ENCODE data around the gene CCDC187. TPM values are rescaled to one million over a fixed set of nuclear protein-coding genes. Genes with fewer than 3 reads are reported as not detected.

The CCDC187 gene
- total and polyA plus RNA-seq, 4 donors: 2.0 to 16.8 (median 6.8) TPM

- no peak overlapping the region for H3K4me3 ChIP-seq
- H3K9ac ChIP-seq (ENCODE audit: insufficient read depth in 1 of 2, low read length in 2 of 2): no peak overlapping the region
- DNase-seq (no peak), ATAC-seq (ENCODE audit: insufficient read depth, low FRiP score) (no peak)
- no peak for TF ChIP-seq CTCF (IDR thresholded peaks at IDR 0.05; ENCODE audit: control extremely low read depth, extremely low read depth)
- H3K27ac ChIP-seq (ENCODE audit: low read depth in 1 of 2, low read length in 1 of 2): no peak overlapping the region
- peaks cover 0 to 10% (median 3%) of the 10 kb centered on the region in 4 donors for H3K9me3 ChIP-seq (ENCODE audit: control insufficient read depth in 4 of 4, insufficient read depth in 3 of 4, low read length in 3 of 4)
- WGBS, 2 donors: 62 to 76% methylated on average over 8 to 10 of the region's 10 CpGs
- no peaks in the 10 kb centered on the region for H3K27me3 ChIP-seq (ENCODE audit: control insufficient read depth in 3 of 3, insufficient read depth in 3 of 3, low read length in 2 of 3)
- H3K36me3 ChIP-seq (ENCODE audit: control insufficient read depth in 4 of 4, insufficient read depth in 4 of 4, low read length in 4 of 4): peaks cover 0 to 2% (median 0%) of the 10 kb centered on the region in 4 donors
- H3K4me1 ChIP-seq (ENCODE audit: control insufficient read depth in 5 of 5, insufficient read depth in 5 of 5, low read length in 5 of 5): peaks cover 0 to 5% (median 0%) of the 10 kb centered on the region in 5 donors
Measured at GRCh38 chr9:136312009-136312375, 8.1 kb upstream of the CCDC187 start.

- no peak for TF ChIP-seq CTCF (IDR thresholded peaks at IDR 0.05; ENCODE audit: control extremely low read depth, extremely low read depth)
- peak in 2 of 3 donors; percentile 61 for DNase-seq
- ATAC-seq (ENCODE audit: insufficient read depth, low FRiP score): no peak
- Histone ChIP-seq H3K27ac (ENCODE audit: low read depth in 1 of 2, low read length in 1 of 2) (no peak overlapping the region), H3K27me3 (ENCODE audit: control insufficient read depth in 3 of 3, insufficient read depth in 3 of 3, low read length in 2 of 3) (no peaks in the 10 kb centered on the region), H3K4me1 (ENCODE audit: control insufficient read depth in 5 of 5, insufficient read depth in 5 of 5, low read length in 5 of 5) (peaks cover 0 to 5% (median 0%) of the 10 kb centered on the region in 5 donors), H3K36me3 (ENCODE audit: control insufficient read depth in 4 of 4, insufficient read depth in 4 of 4, low read length in 4 of 4) (peaks cover 0 to 2% (median 0%) of the 10 kb centered on the region in 4 donors), H3K4me3 (no peak overlapping the region), H3K9me3 (ENCODE audit: control insufficient read depth in 4 of 4, insufficient read depth in 3 of 4, low read length in 3 of 4) (peaks cover 0 to 10% (median 3%) of the 10 kb centered on the region in 4 donors), H3K9ac (ENCODE audit: insufficient read depth in 1 of 2, low read length in 2 of 2) (no peak overlapping the region)
- 48 to 53% methylated on average over 19 to 23 of the region's 23 CpGs for WGBS, 2 donors
Measured at GRCh38 chr9:136311051-136312008, 7.4 kb upstream of the CCDC187 start.

- H3K27ac ChIP-seq (ENCODE audit: low read depth in 1 of 2, low read length in 1 of 2): no peak overlapping the region
- no peak overlapping the region for H3K9ac ChIP-seq (ENCODE audit: insufficient read depth in 1 of 2, low read length in 2 of 2)
- WGBS, 2 donors: 45 to 55% methylated on average over 25 to 28 of the region's 28 CpGs
Measured at GRCh38 chr9:136310273-136311030, 6.6 kb upstream of the CCDC187 start.

More at GRCh38 chr9:136310273-136311030, 6.6 kb upstream of the CCDC187 start:
- no peak for TF ChIP-seq CTCF (IDR thresholded peaks at IDR 0.05; ENCODE audit: control extremely low read depth, extremely low read depth)
- no peak for DNase-seq
- H3K9me3 ChIP-seq (ENCODE audit: control insufficient read depth in 4 of 4, insufficient read depth in 3 of 4, low read length in 3 of 4): peaks cover 0 to 10% (median 3%) of the 10 kb centered on the region in 4 donors
- no peaks in the 10 kb centered on the region for H3K27me3 ChIP-seq (ENCODE audit: control insufficient read depth in 3 of 3, insufficient read depth in 3 of 3, low read length in 2 of 3)
- peaks cover 0 to 2% (median 0%) of the 10 kb centered on the region in 4 donors for H3K36me3 ChIP-seq (ENCODE audit: control insufficient read depth in 4 of 4, insufficient read depth in 4 of 4, low read length in 4 of 4)
- no peak for ATAC-seq (ENCODE audit: insufficient read depth, low FRiP score)
- H3K4me1 ChIP-seq (ENCODE audit: control insufficient read depth in 5 of 5, insufficient read depth in 5 of 5, low read length in 5 of 5): peaks cover 0 to 5% (median 0%) of the 10 kb centered on the region in 5 donors
- no peak overlapping the region for H3K4me3 ChIP-seq
